GM12872 (cell line): ENCODE results near the gene MIR17HG.

ENCODE experiments used
- CTCF ChIP-seq: IDR thresholded peaks from 3 replicates; pipeline ENCODE4 v1.5.1; 2011; ENCODE audit warnings: low read depth, mild to moderate bottlenecking, low read length, moderate library complexity; ENCODE audit not compliant: insufficient read depth

The MIR17HG gene

GRCh38 chr13:91355099-91355825 lies 7.8 kb downstream of the MIR17HG start:
- no peak for TF ChIP-seq CTCF

GRCh38 chr13:91355826-91356710 lies 8.6 kb downstream of the MIR17HG start:
- TF ChIP-seq CTCF = no peak

- TF ChIP-seq CTCF = no peak
Measured at GRCh38 chr13:91356919-91357612, 9.6 kb downstream of the MIR17HG start.

- no peak for TF ChIP-seq CTCF
Measured at GRCh38 chr13:91357613-91358386, 10.3 kb downstream of the MIR17HG start.

GRCh38 chr13:91358387-91358782 lies 10.9 kb downstream of the MIR17HG start:
- no peak for TF ChIP-seq CTCF

- no peak for TF ChIP-seq CTCF
Measured at GRCh38 chr13:91359111-91359510, 11.6 kb downstream of the MIR17HG start.

- no peak for TF ChIP-seq CTCF
Measured at GRCh38 chr13:91359631-91360030, 12.1 kb downstream of the MIR17HG start.
